RCC 7860 (cell line): ENCODE data around the gene C9orf57.
"Not testable (repeated sequence)": the region's sequence is repeated elsewhere in the genome, so short reads cannot be mapped to it uniquely, and the experiment has no call there.

Source experiments
- DNase-seq: peaks from one replicate; pipeline ENCODE4 v3.0.0-alpha.2; 2015; ENCODE audit warnings: low spot score
- FAIRE-seq: peaks from 2 replicates; lab custom pipeline; 2012; peaks lifted over from hg19 to GRCh38; lab: Jason Lieb, UNC

The C9orf57 gene

GRCh38 chr9:72025906-72026305 is 34.5 kb downstream of the C9orf57 start:
- FAIRE-seq = no peak
- DNase-seq = no peak

- DNase-seq (no peak), FAIRE-seq (no peak)
Observed at GRCh38 chr9:72023596-72023995, 36.8 kb downstream of the C9orf57 start.

- FAIRE-seq (peak; percentile 57), DNase-seq (peak; percentile 59)
Observed at GRCh38 chr9:72022841-72023240, 37.6 kb downstream of the C9orf57 start.

GRCh38 chr9:72013292-72013760 is 47.1 kb downstream of the C9orf57 start:
- peak; percentile 58 for DNase-seq
- peak; percentile 80 for FAIRE-seq

- DNase-seq (no peak), FAIRE-seq (no peak)
Observed at GRCh38 chr9:72012646-72013045, 47.8 kb downstream of the C9orf57 start.

GRCh38 chr9:72007726-72008125 is 52.7 kb downstream of the C9orf57 start:
- FAIRE-seq, DNase-seq: not testable (repeated sequence)

- DNase-seq = no peak
- FAIRE-seq = peak; percentile 40
Observed at GRCh38 chr9:72006501-72006900, 53.9 kb downstream of the C9orf57 start.

- FAIRE-seq = no peak
- DNase-seq = no peak
Observed at GRCh38 chr9:72005451-72005850, 55.0 kb downstream of the C9orf57 start.
